CD4-positive, alpha-beta T cell (primary cell): Measurements from ENCODE around the gene MUC6. TPM values are rescaled to one million over a fixed set of nuclear protein-coding genes. Genes with fewer than 3 reads are reported as not detected.

Source experiments
- ATAC-seq: fragments of 200-7000 bp; cut with Tn5 transposase; one replicate; pipeline ENCODE4 v1.10.0; 2022; ENCODE audit warnings: mild to moderate bottlenecking; ENCODE audit not compliant: poor library complexity
- CTCF ChIA-PET: fragments of 350-600 bp; sonication (Branson Sonifier 250); formaldehyde crosslinking; loops from one replicate; lab custom pipeline; 2021; ENCODE audit warnings: antibody characterized with exemption, inconsistent platforms; lab: Charles Lee
- POLR2A ChIA-PET: fragments of 350-600 bp; sonication (Branson Sonifier 250); formaldehyde crosslinking; loops from one replicate; lab custom pipeline; 2021; ENCODE audit warnings: antibody characterized with exemption, inconsistent platforms; lab: Charles Lee
- DNase-seq, 14 experiments: peaks; one replicate each; pipeline ENCODE4 v3.0.0-alpha.2; 2013 to 2020; ENCODE audit warnings: mixed read lengths in 2 of 14
- H3K27ac ChIP-seq, 2 donors: one replicate each; pipeline versions ENCODE4 v1.5.1 to v1.7.0; 2013; ENCODE audit warnings: low read length in 2 of 2, low read depth in 1 of 2, mild to moderate bottlenecking in 1 of 2
- H3K27me3 ChIP-seq, 2 experiments: 1 replicate in 1 of 2; 2 replicates in 1 of 2; pipeline versions ENCODE4 v1.6.1 to v1.7.0; 2013; ENCODE audit warnings: low read length in 2 of 2, control low read depth in 1 of 2, mild to moderate bottlenecking in 1 of 2, moderate library complexity in 1 of 2; ENCODE audit not compliant: insufficient read depth in 2 of 2, control insufficient read depth in 1 of 2
- H3K36me3 ChIP-seq: one replicate; pipeline ENCODE4 v1.6.1; 2013; ENCODE audit warnings: low read length, control low read depth; ENCODE audit not compliant: insufficient read depth
- H3K4me1 ChIP-seq: one replicate; pipeline ENCODE4 v1.6.1; 2013; ENCODE audit warnings: low read length, control low read depth; ENCODE audit not compliant: insufficient read depth
- H3K4me3 ChIP-seq: one replicate; pipeline ENCODE4 v1.5.1; 2013; ENCODE audit warnings: mild to moderate bottlenecking, low read length, moderate library complexity
- H3K9me3 ChIP-seq, 2 experiments: 1 replicate in 1 of 2; 2 replicates in 1 of 2; pipeline versions ENCODE4 v1.6.1 to v1.7.0; 2013; ENCODE audit warnings: low read length in 2 of 2, mild to moderate bottlenecking in 2 of 2, control low read depth in 1 of 2, moderate library complexity in 1 of 2; ENCODE audit not compliant: control insufficient read depth in 1 of 2, insufficient read depth in 1 of 2
- H3K27ac Mint-ChIP-seq: one replicate; pipeline ENCODE4 v1.8.0; 2020; ENCODE audit warnings: mixed read lengths
- H3K27me3 Mint-ChIP-seq: one replicate; pipeline ENCODE4 v1.8.0; 2021; ENCODE audit warnings: mixed read lengths
- H3K36me3 Mint-ChIP-seq: one replicate; pipeline ENCODE4 v1.8.0; 2021; ENCODE audit warnings: low read depth, mixed read lengths
- H3K4me1 Mint-ChIP-seq: one replicate; pipeline ENCODE4 v1.8.0; 2021; ENCODE audit warnings: low read depth, mixed read lengths
- H3K4me3 Mint-ChIP-seq: one replicate; pipeline ENCODE4 v1.8.0; 2020; ENCODE audit warnings: mild to moderate bottlenecking, mixed read lengths
- H3K9me3 Mint-ChIP-seq: one replicate; pipeline ENCODE4 v1.8.0; 2020; ENCODE audit warnings: mixed read lengths
- intact Hi-C, 2 experiments: fragments of 100-400 bp; cut with DNase I in 1 of 2; cut with micrococcal nuclease in 1 of 2; formaldehyde crosslinking; loops; one replicate each; pipeline versions ENCODE4 v1.15.1 to v1.9.0; 2023 to 2025; cut with DNase I, micrococcal nuclease
- total RNA-seq, 174 experiments: library from RNA in 2 of 174; stranded (reverse) in 2 of 174; gene quantifications; one replicate each; pipeline ENCODE4 v1.2.3 and lab custom pipeline; 2021 to 2026
- TF ChIP-seq, protein P1 (sequence below): fragments of 200-600 bp; IDR thresholded peaks from one replicate; pipeline ENCODE4 v1.8.0; 2022; ENCODE audit warnings: antibody characterized with exemption, mild to moderate bottlenecking

MUC6 gene
- total RNA-seq, 2 experiments from 2014 or later = not detected

DNA sequence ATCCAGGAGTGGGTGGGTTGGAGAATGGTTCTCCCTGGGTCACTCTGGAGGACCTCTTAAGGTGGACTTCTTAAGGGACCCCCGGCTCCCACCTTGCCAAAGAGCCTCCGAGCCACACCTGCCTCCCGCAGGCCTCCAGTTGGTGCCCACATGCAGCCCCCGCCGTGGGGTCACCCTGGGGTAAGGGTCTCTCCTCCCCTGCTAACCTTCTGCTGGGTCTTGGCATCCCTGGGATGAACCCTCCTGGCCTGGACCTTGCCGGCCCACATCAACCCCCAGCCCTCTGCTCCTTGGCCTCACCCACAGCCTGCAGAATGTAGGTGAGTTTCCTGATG is 12.5 kb upstream of the MUC6 start:
- TF ChIP-seq, protein P1, sequence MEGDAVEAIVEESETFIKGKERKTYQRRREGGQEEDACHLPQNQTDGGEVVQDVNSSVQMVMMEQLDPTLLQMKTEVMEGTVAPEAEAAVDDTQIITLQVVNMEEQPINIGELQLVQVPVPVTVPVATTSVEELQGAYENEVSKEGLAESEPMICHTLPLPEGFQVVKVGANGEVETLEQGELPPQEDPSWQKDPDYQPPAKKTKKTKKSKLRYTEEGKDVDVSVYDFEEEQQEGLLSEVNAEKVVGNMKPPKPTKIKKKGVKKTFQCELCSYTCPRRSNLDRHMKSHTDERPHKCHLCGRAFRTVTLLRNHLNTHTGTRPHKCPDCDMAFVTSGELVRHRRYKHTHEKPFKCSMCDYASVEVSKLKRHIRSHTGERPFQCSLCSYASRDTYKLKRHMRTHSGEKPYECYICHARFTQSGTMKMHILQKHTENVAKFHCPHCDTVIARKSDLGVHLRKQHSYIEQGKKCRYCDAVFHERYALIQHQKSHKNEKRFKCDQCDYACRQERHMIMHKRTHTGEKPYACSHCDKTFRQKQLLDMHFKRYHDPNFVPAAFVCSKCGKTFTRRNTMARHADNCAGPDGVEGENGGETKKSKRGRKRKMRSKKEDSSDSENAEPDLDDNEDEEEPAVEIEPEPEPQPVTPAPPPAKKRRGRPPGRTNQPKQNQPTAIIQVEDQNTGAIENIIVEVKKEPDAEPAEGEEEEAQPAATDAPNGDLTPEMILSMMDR = no peak
- peaks cover 5% of the 10 kb centered on the region for H3K27me3 Mint-ChIP-seq
- ATAC-seq (no peak), DNase-seq (no peak)
- intact Hi-C loops = no loop called here
- H3K36me3 Mint-ChIP-seq = no peaks in the 10 kb centered on the region
- Histone ChIP-seq H3K27me3 (peaks cover 5 to 9% of the 10 kb centered on the region in 2 experiments), H3K27ac (no peak overlapping the region), H3K36me3 (no peaks in the 10 kb centered on the region), H3K9me3 (no peaks in the 10 kb centered on the region), H3K4me1 (peaks cover 10% of the 10 kb centered on the region), H3K4me3 (no peak overlapping the region)
- CTCF ChIA-PET = no interaction called here
- POLR2A ChIA-PET = no interaction called here
- no peak overlapping the region for H3K27ac Mint-ChIP-seq
- H3K4me3 Mint-ChIP-seq = no peak overlapping the region
- H3K4me1 Mint-ChIP-seq = no peaks in the 10 kb centered on the region
- H3K9me3 Mint-ChIP-seq = no peaks in the 10 kb centered on the region

DNA sequence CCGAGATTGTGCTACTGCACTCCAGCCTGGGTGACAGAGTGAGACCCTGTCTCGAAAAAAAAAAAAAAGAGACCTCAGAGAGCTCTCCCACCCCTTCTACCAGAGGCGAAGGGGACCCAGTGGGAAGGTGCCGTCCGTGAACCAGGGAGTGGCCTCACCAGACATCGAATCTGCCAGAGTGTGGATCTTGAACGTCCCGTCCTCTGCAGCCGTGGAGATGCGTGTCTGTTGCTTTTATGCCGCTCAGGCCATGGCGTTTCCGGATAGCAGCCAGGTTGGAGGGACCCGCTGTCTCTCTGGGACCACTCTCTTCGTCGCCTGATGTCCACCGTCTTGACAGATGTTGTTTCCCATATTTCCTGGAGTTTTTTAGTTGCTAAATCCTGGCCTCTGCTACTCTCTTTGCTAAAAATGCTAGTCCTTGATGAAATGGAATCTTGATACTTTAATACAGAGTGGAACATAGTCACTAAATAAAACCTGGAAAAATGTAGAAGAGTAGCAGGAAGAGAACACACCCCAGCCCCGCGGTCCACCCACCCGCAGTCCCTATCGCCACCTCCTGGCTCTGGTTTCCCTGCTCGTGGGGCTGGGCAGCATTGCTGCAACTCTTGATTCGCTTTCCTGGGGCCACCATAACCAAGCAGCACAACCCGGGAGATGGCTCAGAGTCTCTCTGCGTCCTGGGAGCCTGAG is 12.0 kb upstream of the MUC6 start:
- intact Hi-C loops = no loop called here

DNA sequence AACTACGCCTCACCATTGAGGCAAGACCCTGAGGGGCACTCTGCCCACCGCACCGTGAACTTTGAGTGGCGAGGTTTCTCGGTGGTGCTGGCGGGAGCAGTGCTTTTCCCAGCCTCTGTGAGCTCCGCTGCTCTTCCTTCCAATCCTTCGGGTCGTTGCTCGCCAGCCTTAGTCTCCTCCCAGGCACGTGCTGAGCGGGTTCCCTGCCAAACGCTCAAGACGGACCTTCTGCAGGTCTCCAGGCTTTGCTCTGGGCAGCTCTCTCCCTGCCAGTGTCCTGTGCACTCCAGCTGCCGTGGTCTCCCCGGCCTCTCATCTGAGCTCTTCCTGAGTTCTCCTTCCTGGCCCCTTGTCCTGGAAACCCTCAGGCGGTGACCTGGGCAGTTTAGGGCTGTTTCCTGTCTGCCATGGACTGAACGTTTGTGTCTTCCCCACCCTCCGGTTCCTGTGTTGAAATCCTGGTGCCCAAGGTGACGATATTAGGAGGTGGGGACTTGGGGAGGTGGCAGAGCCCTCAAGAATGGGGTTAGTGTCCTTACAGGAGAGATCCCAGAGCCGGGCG is 11.2 kb upstream of the MUC6 start:
- Mint-ChIP-seq H3K4me1 (no peaks in the 10 kb centered on the region), H3K36me3 (no peaks in the 10 kb centered on the region), H3K27ac (no peak overlapping the region), H3K4me3 (no peak overlapping the region), H3K27me3 (peaks cover 5% of the 10 kb centered on the region), H3K9me3 (no peaks in the 10 kb centered on the region)
- no peak overlapping the region for H3K27ac ChIP-seq
- peaks cover 10% of the 10 kb centered on the region for H3K4me1 ChIP-seq
- intact Hi-C loops = no loop called here
- H3K9me3 ChIP-seq = peaks cover 0 to 7% of the 10 kb centered on the region in 2 experiments
- CTCF ChIA-PET = no interaction called here
- H3K36me3 ChIP-seq = no peaks in the 10 kb centered on the region
- DNase-seq = no peak
- H3K27me3 ChIP-seq = peaks cover 5 to 9% of the 10 kb centered on the region in 2 experiments
- POLR2A ChIA-PET = no interaction called here
- no peak overlapping the region for H3K4me3 ChIP-seq
- ATAC-seq = no peak
- TF ChIP-seq, protein P1 = no peak

More for the DNA sequence above, 12.0 kb upstream of the MUC6 start:
- DNase-seq = no peak
- no peak overlapping the region for H3K27ac Mint-ChIP-seq
- Histone ChIP-seq H3K36me3 (no peaks in the 10 kb centered on the region), H3K4me1 (peaks cover 10% of the 10 kb centered on the region), H3K9me3 (peaks cover 0 to 2% of the 10 kb centered on the region in 2 experiments), H3K27ac (no peak overlapping the region), H3K4me3 (no peak overlapping the region), H3K27me3 (peaks cover 5 to 9% of the 10 kb centered on the region in 2 experiments)
- no peaks in the 10 kb centered on the region for H3K4me1 Mint-ChIP-seq
- TF ChIP-seq, protein P1 = no peak
- no peaks in the 10 kb centered on the region for H3K36me3 Mint-ChIP-seq
- peaks cover 5% of the 10 kb centered on the region for H3K27me3 Mint-ChIP-seq
- CTCF ChIA-PET = no interaction called here
- ATAC-seq = no peak
- POLR2A ChIA-PET = no interaction called here
- no peaks in the 10 kb centered on the region for H3K9me3 Mint-ChIP-seq
- no peak overlapping the region for H3K4me3 Mint-ChIP-seq
